Measurements from ENCODE around the gene UTP11.
"Not testable (repeated sequence)": the region's sequence is repeated elsewhere in the genome, so short reads cannot be mapped to it uniquely, and the experiment has no call there.

The UTP11 gene, protein sequence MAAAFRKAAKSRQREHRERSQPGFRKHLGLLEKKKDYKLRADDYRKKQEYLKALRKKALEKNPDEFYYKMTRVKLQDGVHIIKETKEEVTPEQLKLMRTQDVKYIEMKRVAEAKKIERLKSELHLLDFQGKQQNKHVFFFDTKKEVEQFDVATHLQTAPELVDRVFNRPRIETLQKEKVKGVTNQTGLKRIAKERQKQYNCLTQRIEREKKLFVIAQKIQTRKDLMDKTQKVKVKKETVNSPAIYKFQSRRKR

DNA sequence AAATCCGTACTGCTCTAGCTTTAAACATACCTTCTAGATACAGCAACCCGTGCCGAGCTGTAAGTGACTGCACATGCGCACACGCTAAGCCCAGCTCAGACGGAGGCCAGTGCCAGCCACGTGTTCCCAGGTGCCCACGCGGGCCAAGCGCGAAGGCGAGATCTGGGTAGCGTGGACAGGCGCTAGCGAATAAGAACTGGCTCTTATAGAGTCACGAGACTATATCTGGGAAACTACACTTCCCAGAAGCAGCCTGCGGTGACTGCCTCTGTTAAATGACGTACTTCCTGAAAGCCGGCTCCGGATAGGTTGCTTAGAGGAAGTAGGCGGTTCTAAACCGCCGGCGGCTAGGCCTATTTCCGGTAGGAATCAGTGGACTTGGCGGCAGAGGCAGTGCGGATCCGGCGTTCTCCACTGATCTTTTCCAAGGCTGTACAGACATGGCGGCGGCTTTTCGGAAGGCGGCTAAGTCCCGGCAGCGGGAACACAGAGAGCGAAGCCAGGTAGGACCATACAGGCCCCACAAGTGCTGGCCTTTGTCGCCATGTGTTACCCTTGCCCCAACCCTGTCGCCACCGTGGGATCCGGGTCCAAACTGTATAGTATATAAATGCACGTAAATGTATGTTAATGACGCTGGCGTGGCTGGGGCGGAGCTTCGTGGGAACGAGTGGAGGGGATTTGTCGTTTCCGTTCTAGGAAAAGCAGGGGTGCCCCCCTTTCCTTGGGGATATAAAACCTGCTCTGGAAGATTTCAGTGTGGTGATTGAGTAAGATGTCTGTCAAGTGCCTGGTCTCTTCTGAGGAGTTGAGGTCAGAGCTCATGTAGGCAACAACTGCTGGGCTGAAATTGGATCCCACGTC is at the start of gene UTP11:
Gene UTP11 (plus strand): TSS at position 372 of the 864 bp plus-strand sequence. CDS start 69 bp downstream, at position 441.
- DNase-seq (ENCODE audit: low read depth in 2 of 2) = peak; percentile 99

DNA sequence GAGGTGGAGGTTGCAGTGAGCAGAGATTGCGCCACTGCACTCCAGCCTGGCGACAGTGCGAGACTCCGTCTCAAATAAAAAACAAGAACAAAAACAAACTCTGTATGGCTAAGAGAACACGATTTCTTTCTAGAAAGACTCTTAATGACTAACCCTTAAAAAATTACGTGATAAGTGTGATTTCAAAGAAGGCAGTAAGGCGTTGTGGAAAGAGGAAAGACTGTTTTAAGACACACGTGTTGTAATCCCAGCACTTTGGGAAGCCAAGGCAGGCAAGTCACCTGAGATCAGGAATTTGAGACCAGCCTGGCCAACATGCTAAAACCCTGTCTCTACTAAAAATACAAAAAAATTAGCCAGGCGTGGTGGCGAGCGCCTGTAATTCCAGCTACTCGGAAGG is 48.4 kb upstream of the UTP11 start:
- DNase-seq (ENCODE audit: low read depth in 2 of 2) = not testable (repeated sequence)

DNA sequence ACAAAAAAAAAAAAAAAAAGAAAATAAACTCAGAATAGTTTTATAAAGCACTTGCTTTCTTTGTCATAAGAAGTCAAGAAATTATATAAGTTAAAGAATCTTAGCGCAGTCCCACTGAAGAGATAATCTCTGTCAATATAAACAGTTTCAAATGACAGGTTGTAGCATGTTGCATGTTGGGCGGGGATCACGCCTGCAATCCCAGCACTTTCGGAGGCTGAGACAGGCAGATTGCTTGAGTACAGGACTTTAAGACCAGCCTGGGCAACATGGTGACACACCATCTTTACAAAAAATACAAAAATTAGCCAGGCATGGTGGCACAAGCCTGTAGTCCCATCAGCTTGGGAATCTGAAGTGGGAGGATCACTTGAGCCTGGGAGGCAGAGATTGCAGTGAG is 47.2 kb upstream of the UTP11 start:
- no peak for DNase-seq (ENCODE audit: low read depth in 2 of 2)

DNA sequence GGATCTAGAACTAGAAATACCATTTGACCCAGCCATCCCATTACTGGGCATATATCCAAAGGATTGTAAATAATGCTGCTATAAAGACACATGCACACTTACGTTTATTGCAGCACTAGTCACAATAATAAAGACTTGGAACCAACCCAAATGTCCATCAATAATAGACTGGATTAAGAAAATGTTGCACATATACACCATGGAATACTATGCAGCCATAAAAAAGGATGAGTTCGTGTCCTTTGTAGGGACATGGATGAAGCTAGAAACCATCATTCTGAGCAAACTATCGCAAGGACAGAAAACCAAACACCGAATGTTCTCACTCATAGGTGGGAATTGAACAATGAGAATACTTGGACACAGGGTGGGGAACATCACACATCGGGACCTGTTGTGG is 38.9 kb upstream of the UTP11 start:
- not testable (repeated sequence) for DNase-seq (ENCODE audit: low read depth in 2 of 2)

DNA sequence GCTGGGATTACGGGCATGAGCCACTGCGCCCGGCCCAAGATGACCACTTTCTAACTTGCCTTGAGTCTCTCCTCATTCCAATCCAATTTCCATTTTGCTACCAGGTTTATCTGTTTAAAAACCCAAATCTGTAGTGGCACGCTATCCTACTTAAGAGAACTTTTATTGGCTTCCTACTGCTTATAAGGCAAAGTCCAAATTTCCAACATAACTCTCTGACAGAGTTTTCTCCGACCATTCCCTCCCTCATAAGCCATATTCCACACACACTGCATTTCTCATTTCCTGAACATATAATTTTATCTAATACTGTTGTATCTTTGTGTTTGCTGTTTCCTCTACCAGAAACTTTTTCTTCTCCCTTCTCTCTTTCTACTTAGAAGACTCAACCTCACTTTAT is 38.0 kb upstream of the UTP11 start:
- DNase-seq (ENCODE audit: low read depth in 2 of 2) = no peak

DNA sequence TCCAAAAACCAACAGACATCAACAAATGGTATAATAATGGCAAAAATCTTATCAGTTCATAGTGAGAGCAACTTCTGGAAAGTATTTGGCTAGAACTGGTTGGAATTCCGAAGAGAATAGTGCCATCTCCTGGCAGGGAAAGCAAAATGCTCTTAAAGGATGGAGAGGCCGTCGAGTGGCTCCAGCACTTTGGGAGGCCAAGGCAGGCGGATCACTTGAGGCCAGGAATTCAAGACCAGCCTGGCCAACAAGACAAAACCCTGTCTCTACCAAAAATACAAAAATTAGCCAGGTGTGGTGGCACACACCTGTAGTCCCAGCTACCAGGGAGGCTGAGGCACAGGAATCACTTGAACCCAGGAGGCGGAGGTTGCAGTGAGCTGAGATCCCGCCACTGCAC is 37.5 kb upstream of the UTP11 start:
- DNase-seq (ENCODE audit: low read depth in 2 of 2) = not testable (repeated sequence)

DNA sequence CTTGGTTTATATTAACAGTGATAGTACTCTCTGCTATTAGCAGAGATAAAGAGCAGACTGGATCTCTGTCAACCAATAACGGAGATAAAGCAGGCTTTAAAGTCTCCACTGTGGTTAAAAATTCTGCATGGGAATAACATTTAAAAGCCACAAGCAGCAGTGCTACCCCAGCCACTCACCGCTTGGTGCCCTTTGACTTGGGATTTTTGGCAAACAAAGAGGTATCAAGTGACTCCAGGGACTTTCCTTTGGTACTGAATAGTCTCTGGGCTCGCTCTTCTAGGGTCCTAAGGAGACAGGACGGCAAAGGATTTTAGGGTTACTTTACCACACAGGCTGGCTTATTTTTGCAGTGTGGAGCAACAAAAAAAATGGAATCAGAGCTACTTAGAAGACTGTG is 34.0 kb upstream of the UTP11 start:
- no peak for DNase-seq (ENCODE audit: low read depth in 2 of 2)

DNA sequence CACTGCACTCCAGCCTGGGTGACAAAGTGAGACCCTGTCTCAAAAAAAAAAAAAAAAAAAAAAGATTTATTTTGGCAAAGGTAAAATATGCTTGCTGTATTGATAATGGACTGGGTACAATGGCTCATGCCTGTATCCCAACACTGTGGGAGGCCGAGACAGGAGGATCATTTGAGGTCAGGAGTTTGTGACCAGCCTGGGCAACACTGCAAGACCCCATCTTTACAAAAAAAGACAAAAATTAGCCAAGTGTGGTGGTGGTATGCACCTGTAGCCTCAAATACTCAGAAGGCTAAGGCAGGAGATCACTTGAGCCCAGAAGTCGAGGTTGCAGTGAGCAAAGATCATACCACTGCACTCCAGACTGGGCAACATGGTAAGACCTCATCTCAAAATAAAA is 29.0 kb upstream of the UTP11 start:
- DNase-seq (ENCODE audit: low read depth in 2 of 2) = no peak

DNA sequence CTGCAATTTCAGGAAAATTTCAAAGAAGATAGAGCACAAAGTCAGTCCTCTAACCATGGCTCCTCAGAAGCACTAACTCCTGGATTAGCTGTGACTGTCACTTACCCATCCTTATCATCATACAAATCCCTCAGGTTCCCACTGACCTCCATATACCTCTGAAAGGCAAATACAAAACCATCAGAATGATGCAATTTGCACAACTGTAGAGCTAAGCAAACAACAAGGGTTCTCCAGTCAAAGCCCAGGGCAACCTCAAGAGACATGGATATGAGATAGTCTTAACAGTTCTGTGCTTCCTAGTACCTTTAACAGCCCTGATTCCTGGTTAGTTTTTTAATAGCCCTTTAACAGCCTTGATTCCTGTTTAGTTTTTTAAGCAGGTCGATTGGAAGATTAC is 24.9 kb upstream of the UTP11 start:
- DNase-seq (ENCODE audit: low read depth in 2 of 2) = no peak

DNA sequence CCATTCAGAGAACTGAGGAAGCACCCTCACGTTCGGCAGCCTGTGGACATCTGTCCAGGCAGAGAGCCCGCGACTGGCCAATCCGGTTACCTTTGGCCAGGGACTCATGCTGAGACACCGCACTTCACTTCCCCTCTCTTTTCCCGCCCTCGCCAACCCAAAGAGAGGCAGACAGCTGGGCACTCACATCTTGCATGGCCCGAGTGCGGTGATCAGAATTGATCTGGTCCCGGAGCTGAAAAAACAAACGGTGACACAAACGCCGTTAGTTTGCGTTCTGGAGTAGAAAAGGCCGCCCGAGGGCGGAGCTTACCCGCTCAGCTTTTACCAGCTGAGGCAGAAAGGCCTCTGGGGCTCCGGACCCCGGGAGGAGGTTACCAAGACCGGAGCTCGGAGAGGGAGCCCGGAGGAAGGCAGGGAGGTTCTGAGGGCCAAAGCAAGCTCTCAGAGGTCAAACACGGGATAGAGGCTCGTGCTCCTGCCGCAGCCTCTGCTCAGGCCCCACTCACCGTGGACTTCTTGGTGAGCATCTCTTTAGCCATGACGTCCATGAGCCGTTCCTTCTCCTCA is 23.1 kb upstream of the UTP11 start:
- DNase-seq (ENCODE audit: low read depth in 2 of 2) = no peak

DNA sequence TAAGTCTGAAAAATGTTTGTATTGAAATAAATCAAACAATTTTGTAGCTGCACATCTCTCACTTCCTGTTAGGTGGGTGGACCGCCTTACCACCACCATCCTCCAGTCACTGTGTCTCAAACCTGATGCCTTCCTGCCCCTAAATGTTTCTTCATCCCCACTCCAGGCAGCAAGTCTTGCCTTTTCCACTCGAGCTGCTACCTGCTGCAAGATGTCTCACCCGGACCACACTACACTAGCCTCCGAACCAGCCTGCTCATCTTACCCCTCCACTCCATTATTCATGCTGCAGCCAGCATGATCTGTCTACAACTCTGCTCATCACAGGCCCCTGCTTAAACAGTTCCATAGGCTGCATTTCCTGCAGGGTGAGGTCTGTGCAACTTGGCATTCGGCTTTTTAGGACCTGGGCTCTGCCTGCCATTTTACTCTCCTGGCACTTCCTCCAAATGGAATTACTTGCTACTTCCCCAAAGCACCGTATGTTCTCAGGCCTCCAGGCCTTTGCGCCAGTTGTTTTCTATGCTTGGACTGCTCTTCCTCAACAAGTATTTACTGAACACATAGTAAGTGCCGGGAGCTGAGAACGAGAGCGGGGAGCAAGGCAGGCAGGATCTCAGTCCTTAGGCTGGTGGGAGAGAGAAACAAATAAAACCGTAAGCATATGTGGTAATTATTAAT is 17.5 kb upstream of the UTP11 start:
- DNase-seq (ENCODE audit: low read depth in 2 of 2) = no peak

DNA sequence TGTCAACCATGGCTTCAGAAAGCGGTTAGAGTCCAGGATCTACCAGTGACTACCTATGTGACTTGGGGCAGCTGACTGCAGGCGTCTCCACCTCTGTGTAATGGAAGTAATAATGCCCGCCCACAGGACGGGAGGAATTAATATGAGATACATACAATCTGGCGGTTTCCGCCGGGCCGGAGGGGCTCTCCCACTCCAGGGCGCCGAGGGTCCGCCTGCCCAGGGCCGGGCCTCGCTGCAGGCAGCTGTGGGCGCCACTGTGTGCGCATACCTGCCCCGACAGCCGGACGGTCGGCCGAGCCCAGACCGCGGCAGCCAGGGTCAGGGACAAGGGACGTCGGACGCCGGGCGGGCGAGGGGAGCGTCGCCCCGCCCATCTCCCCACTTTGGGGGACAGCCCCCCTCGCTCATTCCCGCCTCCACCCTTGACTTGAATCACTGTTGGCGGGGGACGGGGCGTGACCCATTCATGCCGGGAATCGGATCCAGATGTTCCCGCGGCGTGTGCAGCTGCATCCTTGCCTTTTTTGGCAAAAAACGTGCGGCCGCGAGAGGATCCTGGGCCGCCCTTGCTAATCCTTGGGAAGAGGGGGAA is 16.7 kb upstream of the UTP11 start:
- peak; percentile 96 to 97 for DNase-seq (ENCODE audit: low read depth in 2 of 2)

DNA sequence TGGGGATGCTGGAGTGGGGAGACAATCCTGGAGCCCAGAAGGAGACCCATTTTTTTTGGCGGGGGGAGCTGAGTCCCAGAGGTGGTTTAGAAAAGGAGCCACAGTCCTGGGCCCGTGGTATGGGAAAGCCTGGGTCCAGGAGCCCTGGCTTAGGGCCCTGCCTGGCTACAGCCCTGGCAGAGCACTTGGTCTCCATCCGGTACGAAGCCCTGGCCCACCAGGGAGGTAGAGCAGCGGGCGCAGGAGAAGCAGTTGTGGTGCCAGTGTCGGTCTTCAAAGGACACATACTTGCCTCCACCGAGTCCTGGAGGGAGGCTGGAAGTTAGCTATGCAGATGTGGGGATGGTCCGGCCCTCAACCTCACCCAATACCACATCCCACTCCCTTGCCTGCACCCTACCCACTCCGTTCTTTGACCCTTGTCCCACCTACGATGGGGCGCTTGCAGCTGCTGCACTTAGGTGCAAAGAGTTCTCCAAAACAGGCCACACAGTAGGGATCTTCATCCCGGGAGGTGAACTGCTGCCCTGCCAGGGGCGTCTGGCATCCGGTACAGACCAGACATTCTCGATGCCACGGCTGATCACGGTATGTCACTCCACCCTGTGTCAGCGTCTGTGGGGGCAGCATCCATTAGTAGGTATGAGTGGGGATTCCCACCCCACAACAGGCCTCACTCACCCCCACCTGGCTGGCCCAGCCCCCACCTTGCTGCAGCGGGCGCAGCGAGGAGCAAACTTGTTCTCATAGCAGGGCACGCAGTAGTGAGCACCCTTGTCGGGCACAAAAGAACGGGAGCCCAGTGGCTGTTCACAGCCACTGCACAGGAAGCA is 15.1 kb upstream of the UTP11 start:
- no peak for DNase-seq (ENCODE audit: low read depth in 2 of 2)

DNA sequence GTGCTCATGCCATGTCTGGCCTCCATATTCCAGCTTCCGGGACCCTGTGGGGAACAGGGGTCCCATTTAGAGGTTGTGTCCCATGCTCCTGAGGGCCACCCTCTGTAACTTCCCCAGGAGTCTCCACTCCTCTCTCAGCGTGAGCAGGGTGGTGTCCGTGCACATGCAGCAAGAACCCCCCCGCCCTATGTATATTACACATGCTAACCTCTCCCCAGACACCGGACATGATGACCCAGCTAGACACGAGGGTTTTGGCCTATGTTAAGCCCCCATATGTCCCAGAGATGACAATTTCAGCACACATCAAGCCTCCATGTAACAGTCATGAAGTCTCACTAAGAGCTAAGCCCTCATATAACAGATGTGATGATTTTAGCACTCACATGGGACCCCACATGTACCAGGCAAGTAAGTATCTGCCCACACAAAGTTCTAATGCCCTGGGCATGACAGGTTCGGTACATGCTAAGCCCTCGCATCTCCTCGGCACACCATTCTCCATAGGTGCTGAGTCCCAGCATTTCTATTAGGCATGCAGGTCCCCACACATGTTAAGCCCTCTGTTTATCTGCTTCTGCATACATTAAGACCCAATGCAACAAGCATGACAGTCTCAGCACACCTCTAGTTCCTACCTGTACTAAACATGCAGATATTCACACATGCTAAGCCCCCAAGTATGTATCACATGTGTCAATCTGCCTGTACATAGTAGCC is 14.3 kb upstream of the UTP11 start:
- DNase-seq (ENCODE audit: low read depth in 2 of 2) = no peak

DNA sequence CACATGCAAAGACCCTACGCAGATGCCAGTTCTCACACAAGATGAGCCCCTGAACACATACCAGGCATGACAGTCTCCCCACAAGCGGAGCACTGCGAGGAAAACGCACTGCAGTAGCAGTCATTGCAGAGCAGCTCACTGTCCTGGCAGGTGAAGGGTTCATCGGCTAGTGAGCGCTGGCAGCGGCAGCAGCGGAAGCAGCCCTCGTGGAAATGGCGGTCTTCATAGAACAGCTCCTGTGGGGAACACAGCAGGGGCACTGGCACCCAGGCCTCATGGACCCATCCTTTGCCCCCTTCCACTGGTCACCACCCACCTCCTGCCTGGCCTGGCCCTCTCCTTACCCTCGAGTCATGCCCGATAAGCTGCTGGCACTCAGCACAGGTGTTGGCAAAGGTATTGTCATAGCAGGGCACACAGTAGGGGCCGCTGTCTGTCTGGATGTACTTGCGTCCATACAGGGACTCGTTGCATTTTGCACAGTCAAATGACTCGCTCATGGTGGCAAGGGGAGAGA is 13.6 kb upstream of the UTP11 start:
- DNase-seq (ENCODE audit: low read depth in 2 of 2) = no peak

DNA sequence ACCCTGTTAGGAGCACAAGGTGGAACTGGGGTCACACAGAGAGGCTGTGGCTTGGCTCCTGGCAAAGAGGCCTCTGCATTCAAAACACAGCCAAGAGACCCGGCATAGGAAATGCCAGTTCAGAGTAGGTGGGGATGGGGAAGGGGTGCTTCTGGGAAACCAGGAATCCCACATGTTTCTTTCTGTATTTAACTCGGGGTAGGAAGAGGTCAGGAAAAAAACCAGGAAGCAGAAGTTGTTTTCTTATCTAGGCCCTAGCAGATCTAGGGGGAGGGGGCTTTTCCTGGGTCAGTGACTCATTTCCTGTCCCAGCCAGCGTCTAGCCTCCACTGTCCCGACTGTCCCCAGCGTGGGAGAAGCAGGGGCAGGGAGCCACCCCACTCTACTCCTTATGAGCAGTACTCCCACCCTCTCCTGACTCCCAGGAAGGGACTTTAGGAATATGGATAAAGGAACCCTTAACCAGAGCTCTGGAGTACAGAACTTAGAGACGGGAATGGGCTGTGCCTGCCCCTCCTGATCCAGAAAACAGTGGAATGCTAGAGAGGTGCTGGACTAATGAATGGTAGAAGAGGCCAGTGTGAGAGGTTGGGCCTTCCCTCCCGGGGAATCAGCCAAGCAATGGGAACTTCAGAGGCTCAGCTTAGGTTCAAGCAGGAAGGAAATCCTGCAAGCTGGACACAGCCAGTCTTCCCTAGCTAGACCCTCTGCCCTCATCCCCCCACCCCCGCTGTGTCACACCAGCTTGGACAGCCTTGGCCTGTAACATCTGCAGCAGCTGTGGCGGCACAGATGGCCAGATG is 12.9 kb upstream of the UTP11 start:
- no peak for DNase-seq (ENCODE audit: low read depth in 2 of 2)

DNA sequence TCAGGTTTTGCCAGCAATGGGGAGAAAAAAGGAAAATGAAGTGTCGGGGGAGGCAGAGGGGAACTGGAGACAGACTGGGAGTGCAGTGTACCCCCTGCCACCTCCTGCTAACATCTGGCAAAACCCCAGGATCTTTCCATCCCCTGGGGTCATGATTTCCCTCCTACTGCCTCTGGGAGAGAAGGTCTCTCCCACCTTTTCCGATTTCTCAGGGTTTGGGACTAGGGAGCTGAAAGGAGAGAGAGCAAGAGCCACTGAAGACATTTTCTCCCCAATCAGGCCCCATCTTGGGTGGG is 12.4 kb upstream of the UTP11 start:
- no peak for DNase-seq (ENCODE audit: low read depth in 2 of 2)

DNA sequence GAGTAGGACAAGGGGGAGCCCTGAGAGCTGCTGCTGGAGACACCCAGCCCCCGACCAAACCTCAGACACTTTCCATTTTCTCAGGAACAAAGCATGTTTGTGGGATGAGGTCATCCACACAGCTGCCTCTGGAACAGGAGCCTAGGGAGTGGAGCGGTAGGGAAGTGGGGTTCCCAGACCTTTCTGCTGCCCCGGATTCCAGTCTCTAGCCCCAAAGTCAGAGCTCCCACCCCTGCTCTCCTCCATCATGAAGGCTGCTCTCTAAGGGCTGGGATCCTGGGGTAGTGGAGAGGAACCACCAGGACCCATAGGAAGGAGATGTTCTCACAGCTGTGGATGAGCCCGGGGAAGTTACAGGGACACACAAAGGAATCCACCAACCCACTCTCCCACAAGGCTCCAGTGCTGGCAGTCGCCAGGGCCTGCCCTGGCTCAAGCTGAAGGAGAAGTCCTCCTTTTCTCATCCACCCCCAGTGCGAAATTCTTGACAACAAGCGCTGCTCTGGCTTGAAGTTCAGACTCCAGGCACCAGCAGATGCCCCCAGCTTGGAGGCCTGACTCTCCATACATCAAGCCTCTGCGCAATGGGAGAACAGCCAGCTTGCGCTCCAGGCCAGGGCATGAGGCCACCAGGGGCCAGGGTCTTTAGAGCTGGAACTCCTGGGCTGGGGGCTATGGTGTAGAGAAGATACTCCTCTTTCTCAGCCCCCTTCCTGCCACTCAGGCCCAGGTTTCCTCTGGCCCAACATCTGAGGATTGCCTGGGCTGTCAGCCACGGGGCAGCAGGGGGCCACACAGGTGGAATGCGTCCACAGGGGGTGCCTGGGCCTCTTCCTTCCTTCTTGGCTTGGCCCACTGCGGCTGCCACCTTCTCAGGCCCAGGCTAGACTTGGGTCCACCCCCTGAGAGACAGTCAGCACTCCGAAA is 11.7 kb upstream of the UTP11 start:
- peak; percentile 77 to 79 for DNase-seq (ENCODE audit: low read depth in 2 of 2)
